Measurements from ENCODE around the gene RHOBTB3.

The RHOBTB3 gene

DNA sequence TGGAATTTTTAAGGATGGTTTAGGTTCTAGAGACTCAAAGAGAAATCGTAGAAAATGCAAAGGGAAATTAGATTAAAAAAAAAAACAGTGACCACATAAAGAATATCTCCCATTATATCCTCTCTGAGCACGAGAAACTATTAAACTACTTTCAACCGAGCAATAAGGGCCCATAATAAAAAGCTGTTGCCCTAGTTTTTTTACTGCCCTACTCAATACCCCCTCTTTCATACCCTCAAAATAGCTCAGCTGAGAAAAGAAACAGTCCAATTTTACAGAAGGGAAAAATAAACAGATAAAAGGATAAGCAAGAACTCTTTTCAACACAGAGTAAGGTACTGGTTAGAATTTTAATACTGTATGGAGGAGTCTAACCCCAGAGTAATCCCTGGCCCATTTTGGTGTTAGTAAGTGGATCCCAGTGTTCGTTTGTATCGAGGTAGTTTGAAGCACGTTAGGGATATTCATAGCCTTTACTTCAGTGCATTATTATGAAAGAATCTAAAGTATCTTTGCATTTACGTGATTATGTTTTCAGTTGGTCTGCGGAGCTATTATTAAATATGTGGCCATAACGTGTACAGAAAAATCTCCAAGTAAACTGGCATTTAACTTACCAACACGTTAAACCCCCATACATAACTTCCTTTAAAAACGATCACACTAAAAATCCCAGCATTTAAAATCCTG is 980 bp upstream of the RHOBTB3 start:
- DNase-seq (ENCODE audit: insufficient read length, low spot score) (no peak), FAIRE-seq (no peak)

DNA sequence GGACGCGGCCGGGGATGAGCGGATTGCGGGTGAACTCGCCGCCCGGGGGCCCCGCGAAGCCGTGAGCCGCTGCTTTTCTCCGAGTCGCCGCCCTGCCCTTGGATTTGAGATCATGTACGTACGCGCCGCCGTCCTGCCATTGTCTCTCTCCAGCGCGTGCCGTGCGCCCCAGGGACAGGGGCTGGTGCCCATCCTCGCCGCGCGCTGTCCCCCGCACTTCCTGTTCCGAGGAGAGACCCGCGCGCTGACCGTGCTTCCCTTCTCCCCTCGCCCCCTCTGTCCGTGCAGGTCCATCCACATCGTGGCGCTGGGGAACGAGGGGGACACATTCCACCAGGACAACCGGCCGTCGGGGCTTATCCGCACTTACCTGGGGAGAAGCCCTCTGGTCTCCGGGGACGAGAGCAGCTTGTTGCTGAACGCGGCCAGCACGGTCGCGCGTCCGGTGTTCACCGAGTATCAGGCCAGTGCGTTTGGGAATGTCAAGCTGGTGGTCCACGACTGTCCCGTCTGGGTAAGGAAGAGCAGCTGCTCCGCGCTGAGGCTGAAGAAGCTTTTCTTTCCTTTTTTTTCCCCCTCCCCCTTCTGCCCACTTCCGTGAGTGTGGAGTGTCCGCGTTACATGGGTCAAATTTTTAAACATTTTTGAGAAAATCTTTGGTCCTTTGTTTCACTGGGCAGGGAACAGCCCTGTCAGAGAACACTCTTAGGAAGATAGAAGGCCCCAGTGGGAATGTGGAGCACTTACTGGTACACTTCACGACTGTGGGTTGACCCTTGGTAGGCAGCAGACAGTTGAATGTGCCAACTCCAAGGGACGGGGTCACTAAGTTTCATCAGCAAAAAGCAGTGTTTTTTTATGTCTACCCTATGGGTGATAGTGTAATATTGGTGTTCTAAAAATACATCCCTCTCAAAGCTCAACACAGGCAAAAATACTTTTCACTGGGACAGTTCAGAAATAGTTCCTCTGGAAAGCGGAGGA is 727 bp downstream of the RHOBTB3 start:
- peak; percentile 31 for FAIRE-seq
- no peak for DNase-seq (ENCODE audit: insufficient read length, low spot score)

- no peak for DNase-seq (ENCODE audit: insufficient read length, low spot score)
- FAIRE-seq, result no peak
These were observed 2.0 kb downstream of the RHOBTB3 start for GRCh38 chr5:95733107-95733665.

GRCh38 chr5:95734187-95734586 is 3.1 kb downstream of the RHOBTB3 start:
- DNase-seq (ENCODE audit: insufficient read length, low spot score) (no peak), FAIRE-seq (no peak)

- no peak for FAIRE-seq
These were observed 3.8 kb downstream of the RHOBTB3 start for GRCh38 chr5:95734906-95735305.

DNA sequence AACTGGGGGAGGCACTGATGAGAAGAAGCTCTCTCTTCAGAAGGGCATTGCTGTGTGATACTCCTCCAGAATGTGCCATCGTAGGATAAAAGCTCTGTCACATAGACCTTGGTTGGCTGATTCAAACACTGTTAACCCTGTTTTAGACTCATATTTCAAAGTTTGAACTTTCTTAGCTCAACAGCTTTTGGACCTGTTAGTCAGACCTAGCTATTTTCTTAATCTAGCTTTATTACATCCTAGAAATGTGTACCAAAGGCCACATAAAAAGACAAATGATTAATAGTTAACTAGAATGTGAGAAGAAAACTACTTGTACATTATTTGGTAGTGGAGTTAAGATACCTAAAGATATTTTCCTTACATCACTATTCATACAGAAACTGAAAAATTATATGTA is 4.3 kb downstream of the RHOBTB3 start:
- DNase-seq (ENCODE audit: insufficient read length, low spot score), result no peak
- FAIRE-seq, result no peak

More at GRCh38 chr5:95734906-95735305, 3.8 kb downstream of the RHOBTB3 start:
- no peak for DNase-seq (ENCODE audit: insufficient read length, low spot score)

- no peak for DNase-seq (ENCODE audit: insufficient read length, low spot score)
- no peak for FAIRE-seq
These were observed 6.9 kb downstream of the RHOBTB3 start for GRCh38 chr5:95738072-95738471.

GRCh38 chr5:95738834-95739233 is 7.7 kb downstream of the RHOBTB3 start:
- no peak for FAIRE-seq
- no peak for DNase-seq (ENCODE audit: insufficient read length, low spot score)

DNA sequence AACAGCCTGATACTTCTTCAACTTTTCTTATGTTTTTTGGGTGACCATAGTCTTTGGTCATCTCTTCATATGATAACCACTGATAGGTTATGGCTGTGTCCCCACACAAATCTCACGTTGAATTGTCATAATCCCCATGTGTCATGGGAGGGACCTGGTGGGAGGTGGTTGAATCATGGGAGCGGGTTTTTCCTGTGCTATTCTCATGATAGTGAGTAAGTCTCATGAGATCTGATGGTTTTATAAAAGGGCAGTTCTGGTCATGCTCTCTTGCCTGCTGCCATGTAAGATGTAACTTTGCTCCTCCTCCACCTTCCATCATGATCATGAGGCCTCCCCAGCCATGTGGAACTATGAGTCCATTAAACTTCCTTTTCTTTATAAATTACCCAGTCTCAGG is 8.7 kb downstream of the RHOBTB3 start:
- FAIRE-seq (no peak), DNase-seq (ENCODE audit: insufficient read length, low spot score) (no peak)

GRCh38 chr5:95741458-95741857 is 10.3 kb downstream of the RHOBTB3 start:
- FAIRE-seq (no peak), DNase-seq (ENCODE audit: insufficient read length, low spot score) (no peak)

GRCh38 chr5:95743232-95743631 is 12.1 kb downstream of the RHOBTB3 start:
- no peak for DNase-seq (ENCODE audit: insufficient read length, low spot score)
- FAIRE-seq, result no peak

- FAIRE-seq (no peak), DNase-seq (ENCODE audit: insufficient read length, low spot score) (no peak)
These were observed 12.7 kb downstream of the RHOBTB3 start for GRCh38 chr5:95743877-95744276.

DNA sequence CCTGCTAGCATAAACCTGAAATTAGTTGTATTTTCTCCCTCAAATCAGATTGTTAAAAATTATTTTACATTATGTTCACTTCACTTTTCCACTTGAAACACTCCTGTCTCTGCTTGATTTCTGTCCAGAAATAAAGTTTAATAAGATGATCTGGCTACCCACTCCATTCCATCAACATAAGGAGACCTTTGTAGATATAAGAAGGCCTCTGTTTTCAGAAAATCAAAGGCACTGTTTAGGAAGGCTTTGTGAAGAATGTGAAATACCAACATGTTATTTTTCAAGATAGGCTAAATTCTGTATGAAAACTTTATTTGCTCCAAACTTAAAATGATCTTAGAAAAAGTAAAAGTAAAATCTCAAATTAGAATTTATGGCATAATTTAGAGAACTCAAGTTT is 15.1 kb downstream of the RHOBTB3 start:
- FAIRE-seq (no peak), DNase-seq (ENCODE audit: insufficient read length, low spot score) (no peak)

DNA sequence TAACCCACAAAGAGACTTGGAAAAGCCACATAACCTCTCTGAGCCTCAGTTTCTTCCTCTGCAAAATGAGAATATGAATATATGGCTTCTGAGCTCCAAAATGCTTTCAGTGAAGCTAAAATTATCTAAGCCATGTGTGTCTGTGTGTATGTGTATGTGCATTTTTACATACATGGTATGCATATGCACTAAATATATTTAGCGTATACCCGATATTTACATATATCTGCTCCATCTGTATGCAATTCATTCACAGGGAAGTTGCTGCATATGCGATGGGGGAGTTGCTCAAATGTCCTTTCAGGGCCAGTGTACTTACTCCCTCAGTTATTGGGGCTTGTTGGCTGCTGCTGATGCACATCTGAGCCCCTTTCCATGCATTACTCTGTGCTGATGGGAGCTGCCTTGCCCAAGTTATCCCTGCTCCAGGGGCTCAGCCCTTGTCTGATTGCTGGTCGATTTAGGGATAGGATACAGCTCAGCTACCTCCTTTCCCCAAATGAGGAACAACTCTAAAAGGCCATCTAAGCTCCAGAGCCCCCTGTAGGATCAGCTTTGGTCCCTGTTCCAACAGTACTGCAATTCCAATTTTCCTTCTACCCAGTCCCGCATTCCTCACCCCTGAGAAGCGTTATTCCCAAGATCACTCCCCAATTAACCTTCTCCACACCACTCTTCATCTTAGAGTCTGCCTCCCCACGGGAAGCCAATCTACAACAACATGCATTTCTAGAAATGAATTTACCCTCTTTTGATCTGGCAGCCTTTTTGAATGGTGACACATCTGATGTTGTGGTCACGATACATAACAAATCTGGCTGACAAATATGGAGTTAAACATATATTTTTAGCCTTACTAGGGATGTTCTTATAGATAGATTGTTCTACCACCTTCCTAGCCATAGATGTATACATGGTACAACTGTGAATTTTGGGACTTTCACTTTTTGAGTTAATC is 15.9 kb downstream of the RHOBTB3 start:
- FAIRE-seq (peak; percentile 55), DNase-seq (ENCODE audit: insufficient read length, low spot score) (no peak)

- no peak for FAIRE-seq
These were observed 17.0 kb downstream of the RHOBTB3 start for GRCh38 chr5:95748133-95748532.

DNA sequence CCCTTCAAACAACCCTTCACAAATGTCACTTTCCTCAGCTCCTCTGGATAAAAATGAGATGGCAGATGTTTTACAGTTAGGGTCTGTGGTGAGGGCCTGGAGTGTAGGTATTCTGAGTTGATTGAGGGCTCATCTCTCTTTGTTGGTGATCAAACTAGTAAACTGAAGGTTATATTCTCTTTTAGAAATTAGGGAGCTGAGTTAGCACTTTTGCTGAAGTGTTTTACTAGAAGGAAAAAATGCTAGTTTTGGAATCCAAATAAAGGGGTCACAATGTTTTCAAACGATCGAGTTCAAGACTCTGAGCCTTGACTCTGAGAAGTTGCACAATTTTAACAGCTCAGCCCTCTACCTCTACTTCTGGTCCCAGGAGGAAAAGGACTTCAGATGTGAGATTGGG is 23.4 kb downstream of the RHOBTB3 start:
- DNase-seq (ENCODE audit: insufficient read length, low spot score) (no peak), FAIRE-seq (no peak)

More at GRCh38 chr5:95748133-95748532, 17.0 kb downstream of the RHOBTB3 start:
- DNase-seq (ENCODE audit: insufficient read length, low spot score), result no peak

GRCh38 chr5:95759005-95759404 is 27.9 kb downstream of the RHOBTB3 start:
- FAIRE-seq, result no peak

DNA sequence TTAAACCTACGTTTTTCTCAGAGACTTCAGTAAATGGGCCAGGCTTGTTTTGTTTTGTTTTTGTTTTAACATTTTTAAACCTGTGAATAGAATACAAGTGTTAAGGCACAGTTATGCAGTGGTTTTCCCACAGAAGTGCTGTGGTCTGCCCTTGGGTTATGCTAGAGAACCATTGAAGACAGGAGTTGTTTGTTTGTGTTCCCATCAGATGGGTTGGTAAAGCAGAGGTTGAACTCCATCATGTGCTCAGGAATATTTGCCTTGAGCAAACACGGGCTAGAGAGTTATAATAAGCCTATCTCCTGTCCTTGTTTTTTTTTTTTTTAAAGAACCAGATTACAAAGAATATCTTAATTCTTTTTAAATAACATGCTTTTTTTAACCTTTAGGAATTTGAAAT is 28.5 kb downstream of the RHOBTB3 start:
- FAIRE-seq (no peak), DNase-seq (ENCODE audit: insufficient read length, low spot score) (no peak)

More at GRCh38 chr5:95759005-95759404, 27.9 kb downstream of the RHOBTB3 start:
- no peak for DNase-seq (ENCODE audit: insufficient read length, low spot score)

DNA sequence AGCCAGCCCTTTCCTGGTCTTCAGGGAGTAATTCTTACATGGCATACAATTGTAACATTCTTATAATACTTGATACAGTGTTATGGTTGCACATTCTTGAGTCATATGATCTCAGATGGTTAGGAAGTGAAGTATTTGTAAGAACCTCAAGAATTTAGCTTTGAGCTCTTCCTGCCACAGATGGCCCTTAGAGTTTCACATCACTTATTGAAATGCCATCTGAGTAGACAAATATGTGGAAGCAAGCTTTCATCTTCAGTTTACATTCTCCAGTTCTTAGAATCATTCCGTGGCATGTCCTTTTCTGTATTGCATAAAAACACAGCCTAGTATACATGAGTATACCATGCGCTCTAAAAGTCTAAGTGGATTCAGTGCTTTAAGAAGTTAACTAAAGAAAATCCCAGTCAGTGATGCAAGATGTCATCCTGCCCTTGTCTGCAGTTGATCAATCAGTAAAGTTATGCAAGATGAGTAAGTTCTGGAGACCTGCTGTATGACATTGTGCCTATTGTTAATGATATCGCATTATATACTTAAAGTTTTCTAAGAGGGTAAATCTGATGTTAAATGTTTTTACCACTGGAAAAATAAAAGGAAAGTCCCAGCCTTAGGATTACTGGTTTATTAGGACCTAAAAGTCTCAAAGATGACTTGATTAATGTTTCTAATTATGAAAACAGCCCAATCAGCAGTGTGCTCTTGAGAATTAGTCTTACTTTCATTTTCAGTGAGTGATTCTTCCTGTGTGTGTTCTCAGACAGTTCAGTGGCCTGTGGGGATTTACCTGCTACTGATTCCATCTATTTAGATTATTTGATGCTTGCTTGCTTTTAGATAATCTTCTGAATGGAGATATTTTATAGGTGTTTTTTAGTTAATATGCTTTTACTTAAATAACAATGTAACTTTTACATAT is 29.4 kb downstream of the RHOBTB3 start:
- peak; percentile 67 for DNase-seq (ENCODE audit: insufficient read length, low spot score)
- FAIRE-seq, result peak; percentile 9

All from HTR-8/SVneo (cell line).